ENCODE data around the gene ZNF689.

ZNF689 gene

GRCh38 chr16:30554557-30555314, 55.5 kb downstream of the ZNF689 start:
- no peaks in the 10 kb centered on the region for H3K9me3 ChIP-seq (ENCODE audit: control insufficient read depth, low read length)
- H3K36me3 ChIP-seq (ENCODE audit: control insufficient read depth, insufficient read depth, low read length) = peaks cover 8% of the 10 kb centered on the region
- H3K27me3 ChIP-seq (ENCODE audit: control insufficient read depth, insufficient read depth, low read length) = no peaks in the 10 kb centered on the region
- H3K4me3 ChIP-seq (ENCODE audit: low read length) = no peak overlapping the region
- peaks cover 45% of the 10 kb centered on the region for H3K4me1 ChIP-seq (ENCODE audit: control insufficient read depth, insufficient read depth, low read length)
- no peak overlapping the region for H3K9ac ChIP-seq (ENCODE audit: low read length)

- Histone ChIP-seq H3K9ac (ENCODE audit: low read length) (no peak overlapping the region), H3K4me1 (ENCODE audit: control insufficient read depth, insufficient read depth, low read length) (peaks cover 41% of the 10 kb centered on the region), H3K27me3 (ENCODE audit: control insufficient read depth, insufficient read depth, low read length) (no peaks in the 10 kb centered on the region), H3K9me3 (ENCODE audit: control insufficient read depth, low read length) (no peaks in the 10 kb centered on the region), H3K36me3 (ENCODE audit: control insufficient read depth, insufficient read depth, low read length) (peaks cover 8% of the 10 kb centered on the region), H3K4me3 (ENCODE audit: low read length) (no peak overlapping the region)
These were observed 56.7 kb downstream of the ZNF689 start for GRCh38 chr16:30553393-30553899.

GRCh38 chr16:30552956-30553355, 57.2 kb downstream of the ZNF689 start:
- Histone ChIP-seq H3K4me3 (ENCODE audit: low read length) (no peak overlapping the region), H3K9me3 (ENCODE audit: control insufficient read depth, low read length) (no peaks in the 10 kb centered on the region), H3K36me3 (ENCODE audit: control insufficient read depth, insufficient read depth, low read length) (peaks cover 8% of the 10 kb centered on the region), H3K4me1 (ENCODE audit: control insufficient read depth, insufficient read depth, low read length) (peaks cover 43% of the 10 kb centered on the region), H3K9ac (ENCODE audit: low read length) (no peak overlapping the region), H3K27me3 (ENCODE audit: control insufficient read depth, insufficient read depth, low read length) (no peaks in the 10 kb centered on the region)

Data from mucosa of stomach (tissue), 1 donor.